ENCODE data around the gene KCP.
"Not testable (repeated sequence)": the region's sequence is repeated elsewhere in the genome, so short reads cannot be mapped to it uniquely, and the experiment has no call there.

KCP gene

GRCh38 chr7:128921866-128922440, 11.4 kb upstream of the KCP start:
- DNase-seq (ENCODE audit: low read depth): no peak

GRCh38 chr7:128920913-128921582, 10.5 kb upstream of the KCP start:
- DNase-seq (ENCODE audit: low read depth): no peak

- no peak for DNase-seq (ENCODE audit: low read depth)
These were observed 9.6 kb upstream of the KCP start for GRCh38 chr7:128919881-128920799.

- DNase-seq (ENCODE audit: low read depth): no peak
These were observed 8.7 kb upstream of the KCP start for GRCh38 chr7:128919241-128919640.

- no peak for DNase-seq (ENCODE audit: low read depth)
These were observed 7.6 kb upstream of the KCP start for GRCh38 chr7:128918016-128918665.

- DNase-seq (ENCODE audit: low read depth): no peak
These were observed 6.6 kb upstream of the KCP start for GRCh38 chr7:128917122-128917521.

GRCh38 chr7:128916643-128916915, 6.1 kb upstream of the KCP start:
- no peak for DNase-seq (ENCODE audit: low read depth)

- DNase-seq (ENCODE audit: low read depth): no peak
These were observed 5.5 kb upstream of the KCP start for GRCh38 chr7:128915841-128916642.

GRCh38 chr7:128915271-128915819, 4.8 kb upstream of the KCP start:
- DNase-seq (ENCODE audit: low read depth): no peak

- DNase-seq (ENCODE audit: low read depth): no peak
These were observed 4.2 kb upstream of the KCP start for GRCh38 chr7:128914566-128915151.

- no peak for DNase-seq (ENCODE audit: low read depth)
These were observed 3.5 kb upstream of the KCP start for GRCh38 chr7:128913870-128914565.

- DNase-seq (ENCODE audit: low read depth): not testable (repeated sequence)
These were observed 2.4 kb upstream of the KCP start for GRCh38 chr7:128912709-128913495.

GRCh38 chr7:128912281-128912680, 1.8 kb upstream of the KCP start:
- DNase-seq (ENCODE audit: low read depth): no peak

- DNase-seq (ENCODE audit: low read depth): no peak
These were observed 1.0 kb upstream of the KCP start for GRCh38 chr7:128911423-128912031.

- no peak for DNase-seq (ENCODE audit: low read depth)
These were observed 612 bp downstream of the KCP start for GRCh38 chr7:128909625-128910568.

- no peak for DNase-seq (ENCODE audit: low read depth)
These were observed 1.5 kb downstream of the KCP start for GRCh38 chr7:128908750-128909624.

Data from stimulated activated CD8-positive, alpha-beta memory T cell treated with anti-CD3 and anti-CD28 coated beads, Interleukin-12 subunit alpha, Interleukin-12 subunit beta, amount 100 ng/mL, for 4 hours (primary cell).